Measurements from ENCODE around the gene MARVELD3.

Gene MARVELD3

GRCh38 chr16:71625113-71625850 lies 702 bp upstream of the MARVELD3 start:
- DNase-seq, result no peak

GRCh38 chr16:71626858-71627213 lies 852 bp downstream of the MARVELD3 start:
- no peak for DNase-seq

- DNase-seq, result no peak
Measured at GRCh38 chr16:71627731-71628181, 1.8 kb downstream of the MARVELD3 start.

GRCh38 chr16:71628810-71629209 lies 2.8 kb downstream of the MARVELD3 start:
- DNase-seq, result no peak

- DNase-seq, result no peak
Measured at GRCh38 chr16:71629278-71630016, 3.5 kb downstream of the MARVELD3 start.

GRCh38 chr16:71630808-71631207 lies 4.8 kb downstream of the MARVELD3 start:
- DNase-seq, result no peak

GRCh38 chr16:71631776-71632175 lies 5.8 kb downstream of the MARVELD3 start:
- no peak for DNase-seq

- no peak for DNase-seq
Measured at GRCh38 chr16:71635632-71636031, 9.6 kb downstream of the MARVELD3 start.

- DNase-seq, result no peak
Measured at GRCh38 chr16:71637398-71637797, 11.4 kb downstream of the MARVELD3 start.

- no peak for DNase-seq
Measured at GRCh38 chr16:71645450-71645849, 19.5 kb downstream of the MARVELD3 start.

- DNase-seq, result no peak
Measured at GRCh38 chr16:71647391-71647790, 21.4 kb downstream of the MARVELD3 start.

GRCh38 chr16:71648162-71648561 lies 22.2 kb downstream of the MARVELD3 start:
- no peak for DNase-seq

- no peak for DNase-seq
Measured at GRCh38 chr16:71648921-71649320, 22.9 kb downstream of the MARVELD3 start.

GRCh38 chr16:71649704-71650103 lies 23.7 kb downstream of the MARVELD3 start:
- DNase-seq, result no peak

- no peak for DNase-seq
Measured at GRCh38 chr16:71658771-71659170, 32.8 kb downstream of the MARVELD3 start.

- DNase-seq, result no peak
Measured at GRCh38 chr16:71659471-71659870, 33.5 kb downstream of the MARVELD3 start.

- no peak for DNase-seq
Measured at GRCh38 chr16:71666264-71666663, 40.3 kb downstream of the MARVELD3 start.

- DNase-seq, result no peak
Measured at GRCh38 chr16:71666928-71667707, 41.1 kb downstream of the MARVELD3 start.

- DNase-seq, result no peak
Measured at GRCh38 chr16:71669926-71670536, 44.0 kb downstream of the MARVELD3 start.

GRCh38 chr16:71670537-71670936 lies 44.6 kb downstream of the MARVELD3 start:
- DNase-seq, result no peak

GRCh38 chr16:71671165-71671564 lies 45.2 kb downstream of the MARVELD3 start:
- no peak for DNase-seq

- no peak for DNase-seq
Measured at GRCh38 chr16:71672125-71672524, 46.1 kb downstream of the MARVELD3 start.
